Activated T-helper 1 cell treated with anti-CD3 and anti-CD28 coated beads, Interleukin-2, amount 50 U/mL, for 16 hours (primary cell): ENCODE results near the gene KDM1A.

ENCODE experiments used
- DNase-seq, 2 donors: peaks; one replicate each; pipeline ENCODE4 v3.0.0-alpha.2; 2020; ENCODE audit warnings: low read depth in 1 of 2, low spot score in 1 of 2

KDM1A gene

DNA sequence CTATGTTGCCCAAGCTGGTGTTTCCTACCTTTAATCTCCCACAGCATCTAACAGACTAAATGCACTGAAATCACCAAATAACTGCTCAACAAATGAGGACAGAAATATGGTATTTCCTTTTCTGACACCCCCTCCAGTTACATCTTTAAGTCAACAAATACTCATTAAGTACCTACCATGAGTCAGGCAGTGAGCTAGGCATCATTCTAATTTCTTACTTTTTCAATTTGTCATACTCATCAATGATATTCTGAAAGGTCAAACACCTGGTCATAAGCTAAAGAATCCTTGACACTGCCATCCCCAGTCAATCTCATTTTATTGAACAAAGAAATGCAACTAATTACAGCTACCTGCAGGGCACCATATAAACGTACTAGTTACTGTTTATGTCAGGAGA lies 112.8 kb downstream of the KDM1A start:
- DNase-seq: no peak
